Mesodermal cell (in vitro differentiated cells): ENCODE measurements around the gene ACSL3.
A peak's percentile ranks its signal among the peaks of the same experiment; 100 is the strongest.

Experiments used
- H3K27ac ChIP-seq: 2 replicates; pipeline ENCODE4 v1.7.0; 2013; ENCODE audit warnings: mild to moderate bottlenecking, low read depth, low read length, moderate library complexity; ENCODE audit not compliant: severe bottlenecking
- H3K36me3 ChIP-seq: 2 replicates; pipeline ENCODE4 v1.7.1; 2013; ENCODE audit warnings: mild to moderate bottlenecking, low read length, moderate library complexity; ENCODE audit not compliant: control insufficient read depth, insufficient read depth
- H3K4me1 ChIP-seq: one replicate; pipeline ENCODE4 v1.7.1; 2013; ENCODE audit warnings: mild to moderate bottlenecking, low read length; ENCODE audit not compliant: insufficient read depth, control insufficient read depth, poor library complexity, severe bottlenecking
- H3K4me3 ChIP-seq: 2 replicates; pipeline ENCODE4 v1.7.0; 2013; ENCODE audit warnings: low read length, control low read depth, mild to moderate bottlenecking; ENCODE audit not compliant: insufficient read depth, poor library complexity, severe bottlenecking; ENCODE audit errors: extremely low read depth
- H3K9me3 ChIP-seq: 2 replicates; pipeline ENCODE4 v1.7.1; 2013; ENCODE audit warnings: mild to moderate bottlenecking, low read length, moderate library complexity; ENCODE audit not compliant: control insufficient read depth
- WGBS, 2 experiments: methylation state at CpG; one replicate each; pipeline ENCODE4 v1.1.5; 2013; ENCODE audit warnings: missing lambda C conversion rate in 2 of 2; ENCODE audit not compliant: insufficient coverage in 2 of 2; 5-methylcytosine and 5-hydroxymethylcytosine counted together

ACSL3 gene

GRCh38 chr2:222897898-222898297 lies 37.1 kb downstream of the ACSL3 start:
- Histone ChIP-seq H3K36me3 (peaks cover 28% of the 10 kb centered on the region), H3K27ac (no peak overlapping the region), H3K9me3 (no peaks in the 10 kb centered on the region), H3K4me3 (no peak overlapping the region), H3K4me1 (peaks cover 27% of the 10 kb centered on the region)
- no CpG with 5 or more reads among the region's 3 CpGs for WGBS, 2 experiments

GRCh38 chr2:222899413-222900181 lies 38.8 kb downstream of the ACSL3 start:
- peak overlapping the region; percentile 55 for H3K27ac ChIP-seq
- H3K9me3 ChIP-seq: no peaks in the 10 kb centered on the region
- WGBS, 2 experiments: 88 to 98% methylated on average over 6 to 7 of the region's 17 CpGs
- H3K4me1 ChIP-seq: peaks cover 30% of the 10 kb centered on the region
- peaks cover 16% of the 10 kb centered on the region for H3K36me3 ChIP-seq
- no peak overlapping the region for H3K4me3 ChIP-seq

- H3K4me1 ChIP-seq: peaks cover 37% of the 10 kb centered on the region
- WGBS, 2 experiments: no CpG with 5 or more reads among the region's 2 CpGs
- no peak overlapping the region for H3K4me3 ChIP-seq
- H3K27ac ChIP-seq: peak overlapping the region; percentile 55
- H3K36me3 ChIP-seq: peaks cover 16% of the 10 kb centered on the region
- H3K9me3 ChIP-seq: no peaks in the 10 kb centered on the region
Measured at GRCh38 chr2:222900354-222900753, 39.5 kb downstream of the ACSL3 start.

GRCh38 chr2:222902660-222903059 lies 41.8 kb downstream of the ACSL3 start:
- Histone ChIP-seq H3K4me3 (no peak overlapping the region), H3K9me3 (no peaks in the 10 kb centered on the region), H3K27ac (no peak overlapping the region), H3K4me1 (peaks cover 53% of the 10 kb centered on the region), H3K36me3 (peaks cover 34% of the 10 kb centered on the region)
- WGBS, 2 experiments: 75 to 77% methylated on average over 2 to 3 of the region's 4 CpGs

GRCh38 chr2:222903234-222904220 lies 42.7 kb downstream of the ACSL3 start:
- 66 to 92% methylated on average over 2 to 6 of the region's 16 CpGs for WGBS, 2 experiments
- H3K27ac ChIP-seq: no peak overlapping the region
- H3K9me3 ChIP-seq: no peaks in the 10 kb centered on the region
- H3K36me3 ChIP-seq: peaks cover 36% of the 10 kb centered on the region
- no peak overlapping the region for H3K4me3 ChIP-seq
- peaks cover 62% of the 10 kb centered on the region for H3K4me1 ChIP-seq

GRCh38 chr2:222904557-222905258 lies 43.9 kb downstream of the ACSL3 start:
- H3K9me3 ChIP-seq: no peaks in the 10 kb centered on the region
- no peak overlapping the region for H3K4me3 ChIP-seq
- peaks cover 57% of the 10 kb centered on the region for H3K4me1 ChIP-seq
- peaks cover 46% of the 10 kb centered on the region for H3K36me3 ChIP-seq
- 86 to 100% methylated on average over 1 of the region's 2 CpGs for WGBS, 2 experiments
- H3K27ac ChIP-seq: peak overlapping the region; percentile 64

- Histone ChIP-seq H3K4me3 (no peak overlapping the region), H3K9me3 (no peaks in the 10 kb centered on the region), H3K4me1 (peaks cover 45% of the 10 kb centered on the region), H3K27ac (no peak overlapping the region), H3K36me3 (peaks cover 62% of the 10 kb centered on the region)
- 93 to 100% methylated on average over 2 of the region's 2 CpGs for whole genome bisulfite sequencing, 2 experiments
Measured at GRCh38 chr2:222907048-222907447, 46.2 kb downstream of the ACSL3 start.

GRCh38 chr2:222907790-222908441 lies 47.1 kb downstream of the ACSL3 start:
- H3K27ac ChIP-seq: no peak overlapping the region
- H3K9me3 ChIP-seq: no peaks in the 10 kb centered on the region
- peaks cover 65% of the 10 kb centered on the region for H3K36me3 ChIP-seq
- H3K4me1 ChIP-seq: peaks cover 38% of the 10 kb centered on the region
- 80 to 91% methylated on average over 7 to 8 of the region's 10 CpGs for WGBS, 2 experiments
- no peak overlapping the region for H3K4me3 ChIP-seq

GRCh38 chr2:222909286-222909685 lies 48.5 kb downstream of the ACSL3 start:
- no peaks in the 10 kb centered on the region for H3K9me3 ChIP-seq
- H3K27ac ChIP-seq: no peak overlapping the region
- no peak overlapping the region for H3K4me3 ChIP-seq
- H3K4me1 ChIP-seq: peaks cover 35% of the 10 kb centered on the region
- 98 to 100% methylated on average over 2 to 3 of the region's 3 CpGs for WGBS, 2 experiments
- H3K36me3 ChIP-seq: peaks cover 71% of the 10 kb centered on the region

GRCh38 chr2:222912117-222912516 lies 51.3 kb downstream of the ACSL3 start:
- 60 to 100% methylated on average over 1 to 2 of the region's 2 CpGs for WGBS, 2 experiments
- Histone ChIP-seq H3K4me3 (no peak overlapping the region), H3K9me3 (no peaks in the 10 kb centered on the region), H3K27ac (no peak overlapping the region), H3K36me3 (peaks cover 65% of the 10 kb centered on the region), H3K4me1 (peaks cover 9% of the 10 kb centered on the region)
